Hematopoietic multipotent progenitor cell treated with erythropoietin and hydrocortisone succinate and interleukin-3 and kit ligand, for 8 days (in vitro differentiated cells): ENCODE measurements around the gene HSP90AB1.

ENCODE experiments used
- DNase-seq: peaks from one replicate; pipeline ENCODE4 v3.0.0-alpha.2; 2015

Gene HSP90AB1

DNA sequence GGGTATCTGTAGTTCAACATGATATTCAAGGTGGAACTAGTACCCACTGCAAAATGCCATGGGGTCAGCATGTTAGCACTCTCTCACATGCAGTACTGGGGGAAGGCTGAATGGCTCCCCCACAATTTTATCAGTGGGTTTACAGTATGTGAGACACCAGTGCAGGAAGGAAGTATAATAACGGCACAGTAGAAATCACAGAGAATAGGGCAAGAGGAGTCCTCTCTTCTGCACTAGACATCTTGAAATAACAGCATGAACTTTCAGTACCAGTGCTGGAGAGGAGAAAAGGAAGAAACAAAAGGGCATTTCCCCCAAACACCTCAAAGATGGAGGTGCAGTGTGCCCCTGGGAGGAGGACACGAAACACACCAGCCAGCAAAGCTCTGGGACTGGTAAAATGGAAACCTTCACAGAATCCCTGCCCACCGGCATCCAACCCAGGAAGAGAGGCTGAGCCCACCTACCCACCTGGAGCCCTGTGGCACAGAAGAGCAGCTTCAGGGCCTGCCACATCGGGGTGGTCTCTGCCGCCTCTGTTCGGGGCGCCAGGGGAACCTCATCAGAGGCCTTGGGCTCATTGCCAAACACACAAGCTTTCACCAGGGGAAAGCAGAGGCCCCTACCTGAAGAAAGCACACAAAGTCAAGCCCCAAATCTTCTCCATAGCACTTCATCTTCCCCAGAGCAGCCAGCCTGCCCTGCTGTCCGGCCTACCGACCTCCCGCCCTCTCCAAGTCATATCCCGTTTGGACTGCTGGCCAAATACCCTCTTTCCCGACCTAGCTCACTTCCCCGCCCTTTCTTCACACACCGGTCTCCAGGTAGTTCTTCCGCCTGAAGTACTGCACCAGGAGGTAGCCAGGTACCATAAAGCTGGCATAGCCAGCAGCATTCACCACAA lies 9.2 kb downstream of the HSP90AB1 start:
- peak; percentile 50 for DNase-seq

GRCh38 chr6:44256775-44257024 lies 9.8 kb downstream of the HSP90AB1 start:
- DNase-seq = no peak

- peak; percentile 73 for DNase-seq
These were observed 10.3 kb downstream of the HSP90AB1 start, which contains the start of gene SLC35B2 for GRCh38 chr6:44257025-44257752. Gene SLC35B2, minus strand, starts transcription at chr6:44257528. Its CDS starts 118 bp downstream, at chr6:44257410.

DNA sequence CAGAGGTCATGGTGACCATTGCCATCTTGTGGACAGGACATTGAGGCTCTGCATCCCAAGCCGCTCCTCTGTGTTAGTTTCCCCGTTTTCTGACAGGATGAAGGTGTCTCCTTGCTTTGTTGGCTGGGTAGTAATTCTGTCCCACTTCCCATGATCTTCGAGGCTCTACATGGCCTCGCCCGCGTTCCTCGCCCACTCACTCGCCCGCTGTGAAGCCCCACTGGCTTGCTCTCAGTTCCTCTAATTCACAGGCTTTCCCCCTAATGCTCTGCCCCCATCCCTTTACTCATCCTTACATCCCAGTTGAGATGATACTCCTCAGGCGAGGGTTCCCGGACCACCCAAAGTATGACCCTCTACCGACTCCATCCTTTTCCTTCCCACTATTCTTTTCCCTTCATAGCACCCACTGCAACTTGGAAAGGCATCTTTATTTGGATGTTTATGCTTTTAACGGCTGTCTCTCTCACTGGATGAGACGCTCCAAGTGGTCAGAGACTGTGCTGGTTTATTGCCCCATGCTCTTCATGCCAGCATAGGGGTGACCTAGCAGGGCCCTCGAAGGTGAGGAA lies 10.9 kb downstream of the HSP90AB1 start:
- DNase-seq = no peak

GRCh38 chr6:44258325-44258863 lies 11.5 kb downstream of the HSP90AB1 start:
- no peak for DNase-seq

DNA sequence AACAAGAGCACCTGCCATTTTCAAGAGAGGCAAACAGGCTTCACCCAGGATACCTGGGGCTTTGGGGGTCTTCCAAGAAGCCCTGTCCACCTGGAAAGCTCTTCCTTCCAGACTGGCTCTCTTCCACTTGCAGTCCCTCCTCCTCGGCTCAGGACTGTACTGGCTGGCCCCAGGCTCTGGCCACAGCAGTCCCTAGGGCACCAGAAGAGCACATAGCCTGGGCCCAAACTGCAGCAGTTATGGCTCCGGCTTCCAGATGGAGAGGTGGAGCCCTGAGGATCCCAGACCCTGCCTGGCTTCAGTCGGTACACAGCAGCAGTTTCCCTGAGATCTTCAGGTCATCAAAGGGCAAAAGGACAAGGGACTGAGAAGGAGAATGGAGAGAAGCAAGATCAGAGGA lies 12.0 kb downstream of the HSP90AB1 start:
- DNase-seq = no peak

DNA sequence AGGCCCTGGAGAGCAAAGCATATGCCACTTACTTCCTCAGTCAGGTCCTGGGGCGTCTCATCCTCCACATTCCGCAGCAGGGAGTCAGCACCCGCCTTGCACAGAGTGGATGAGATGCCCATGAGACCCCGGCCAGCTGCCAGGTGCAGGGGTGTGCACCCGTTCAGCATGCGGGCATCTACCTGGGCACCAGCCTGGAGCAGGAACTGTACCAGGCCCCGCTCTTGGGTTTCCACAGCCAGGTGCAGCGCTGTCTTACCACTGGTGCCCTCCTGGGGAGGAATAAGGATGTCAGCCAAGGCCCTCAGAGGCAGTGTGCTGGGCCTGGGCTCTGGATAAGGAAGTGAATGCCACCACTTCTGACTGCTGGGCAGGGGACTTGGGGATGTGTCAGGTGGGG lies 13.1 kb downstream of the HSP90AB1 start:
- no peak for DNase-seq

DNA sequence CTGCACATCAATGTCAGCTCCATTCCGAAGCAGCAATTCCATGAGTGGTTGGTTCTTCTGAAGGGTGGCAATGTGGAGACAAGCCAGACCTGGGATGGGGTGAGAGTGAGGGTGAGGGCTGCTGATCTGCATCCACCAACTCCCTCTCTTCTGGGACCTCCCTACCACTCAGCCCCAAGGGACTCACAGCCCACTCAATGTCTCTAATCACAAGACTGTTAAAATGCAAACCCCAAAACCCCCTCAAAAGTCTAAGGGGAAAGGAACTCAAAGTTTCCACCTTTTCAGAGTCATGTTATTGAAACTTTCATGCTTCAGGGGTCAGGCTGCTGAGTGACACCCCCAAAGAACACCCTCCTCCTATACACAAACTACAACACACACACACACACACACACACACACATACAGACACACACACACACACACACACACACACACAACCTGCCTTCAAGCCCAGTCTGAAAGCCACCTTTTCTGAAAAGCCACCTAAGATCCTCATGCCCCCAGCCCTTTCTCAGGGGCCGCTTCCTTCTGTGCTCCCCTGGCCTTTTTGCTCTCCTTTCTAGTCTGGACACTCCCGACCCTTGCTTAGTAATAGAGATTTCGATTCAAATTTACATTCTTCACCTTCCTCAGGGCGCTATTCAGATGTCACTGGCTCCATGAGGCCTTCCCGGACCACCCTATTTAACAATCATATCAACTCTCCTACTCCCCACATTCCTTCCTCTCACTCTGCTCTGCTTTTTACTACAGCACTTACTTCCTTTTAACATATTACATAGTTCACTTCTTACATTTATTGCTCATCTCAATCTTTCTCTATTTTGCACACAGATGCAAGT lies 13.8 kb downstream of the HSP90AB1 start:
- no peak for DNase-seq

DNA sequence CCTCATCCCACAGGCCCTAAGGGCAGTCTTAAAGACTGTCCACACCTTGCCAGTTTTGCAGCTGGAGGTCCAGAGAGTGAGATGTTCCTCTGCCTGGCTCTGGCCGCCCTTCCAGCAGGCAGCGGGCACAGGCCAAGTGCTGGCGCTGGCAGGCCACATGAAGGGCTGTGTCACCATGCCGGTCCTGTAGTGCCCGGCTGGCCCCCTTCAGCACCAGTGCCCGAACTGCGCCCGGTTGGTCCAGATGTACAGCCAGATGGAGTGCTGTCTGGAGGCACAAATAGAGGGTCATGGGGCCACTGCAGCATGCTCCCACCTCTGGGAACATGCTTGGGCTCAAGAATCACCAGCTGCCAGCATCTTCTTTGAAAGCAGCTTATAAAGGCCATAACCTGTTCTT lies 14.7 kb downstream of the HSP90AB1 start:
- no peak for DNase-seq

- DNase-seq = no peak
These were observed 15.8 kb downstream of the HSP90AB1 start for GRCh38 chr6:44262467-44263353.

DNA sequence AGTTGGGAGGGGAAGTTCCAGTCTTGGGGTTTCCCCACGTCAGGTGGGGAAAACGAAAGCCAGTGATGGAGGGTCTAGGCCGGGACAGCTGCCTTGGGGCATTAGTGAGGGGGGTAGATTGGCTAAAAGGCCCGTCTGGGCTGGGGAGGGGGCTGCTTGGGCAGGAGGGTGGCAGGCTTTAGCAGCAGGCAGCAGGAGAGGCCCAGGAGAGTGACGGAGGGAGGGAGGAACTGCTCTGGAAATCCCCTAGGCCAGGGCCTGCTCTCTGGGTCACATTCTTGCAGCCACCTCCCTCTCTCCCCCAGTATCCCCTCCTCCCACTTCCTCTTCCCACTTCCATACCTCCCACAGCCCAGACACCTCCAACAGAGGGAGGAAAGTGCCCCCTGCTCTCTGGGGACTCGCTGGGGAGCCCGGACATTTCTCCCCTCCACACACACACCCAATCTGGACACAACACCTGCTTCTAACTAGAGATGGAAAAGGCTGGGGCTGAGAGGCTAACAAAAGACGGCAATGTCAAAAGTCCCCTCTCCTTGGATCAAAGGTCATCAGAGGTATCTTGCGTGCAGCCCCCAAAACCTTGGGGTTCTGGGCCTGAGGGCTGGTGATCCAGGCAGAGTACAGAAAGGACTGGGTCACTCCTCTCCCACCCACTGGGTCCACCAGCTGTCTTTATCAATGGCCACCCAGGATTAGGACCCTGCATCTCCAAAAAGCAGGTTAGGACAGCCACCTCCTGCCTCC lies 16.6 kb downstream of the HSP90AB1 start:
- no peak for DNase-seq

GRCh38 chr6:44264154-44265006 lies 17.5 kb downstream of the HSP90AB1 start:
- DNase-seq = peak; percentile 47

DNA sequence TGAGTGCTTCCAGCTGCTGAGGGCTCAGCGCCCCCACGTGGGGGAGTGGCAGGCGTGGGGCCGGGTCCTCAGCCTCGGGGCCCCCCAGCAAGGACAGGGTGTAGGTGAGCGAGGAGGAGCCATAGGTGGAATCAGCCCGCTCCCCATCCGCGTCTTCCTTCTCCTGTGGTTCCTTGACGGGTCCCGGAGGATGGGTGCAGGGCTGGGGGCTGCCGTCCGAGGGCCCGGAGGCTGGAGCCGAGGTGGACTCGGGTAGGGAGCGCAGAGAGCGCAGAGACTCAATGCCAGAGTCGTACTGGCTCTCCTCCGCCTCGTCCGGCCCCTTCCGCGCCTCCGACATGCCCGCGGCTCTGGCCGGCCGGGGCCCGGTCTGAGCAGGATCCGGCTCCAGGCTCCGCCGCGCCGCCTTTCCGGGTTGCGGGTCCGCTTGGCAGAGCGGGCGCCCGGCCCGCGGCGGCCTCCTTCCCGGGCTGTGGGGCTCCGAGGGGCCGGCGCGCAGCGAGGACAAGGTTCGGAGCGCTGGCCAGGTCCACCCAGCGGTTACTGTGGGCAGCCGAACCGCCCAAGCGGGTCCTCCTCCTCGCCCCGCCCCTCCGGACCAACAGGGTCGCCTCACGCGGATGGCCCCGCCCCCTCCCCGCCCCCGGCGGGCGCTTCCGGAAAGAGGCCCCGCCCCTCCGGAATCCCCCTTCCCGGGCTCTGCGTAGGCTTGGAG lies 18.3 kb downstream of the HSP90AB1 start, which contains the start of gene NFKBIE:
Gene NFKBIE, minus strand, starts transcription at position 545 of the 715 bp plus-strand sequence. Its CDS starts 205 bp downstream, at position 340.
- peak; percentile 77 for DNase-seq

GRCh38 chr6:44265722-44266233 lies 18.9 kb downstream of the HSP90AB1 start:
- DNase-seq = no peak

- DNase-seq = no peak
These were observed 19.4 kb downstream of the HSP90AB1 start for GRCh38 chr6:44266347-44266746.

DNA sequence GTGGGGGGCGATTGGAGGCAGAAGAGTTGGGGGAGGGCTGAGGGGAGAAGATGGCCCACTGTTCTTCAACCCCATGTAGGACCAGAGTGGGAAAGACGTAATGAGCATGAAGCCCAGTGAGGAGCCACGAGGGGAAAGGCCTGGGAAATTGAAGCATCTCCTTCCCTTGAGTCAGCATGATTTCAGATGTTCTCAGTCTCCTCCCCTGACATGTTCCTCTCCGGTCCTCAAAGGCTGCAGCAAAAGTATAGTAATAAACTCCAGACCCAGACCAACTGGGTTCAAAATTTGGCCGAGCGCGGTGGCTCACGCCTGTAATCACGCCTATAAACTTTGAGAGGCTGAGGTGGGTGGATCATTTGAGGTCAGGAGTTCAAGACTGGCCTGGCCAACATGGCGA lies 20.4 kb downstream of the HSP90AB1 start:
- DNase-seq = no peak

GRCh38 chr6:44268095-44268628 lies 21.3 kb downstream of the HSP90AB1 start:
- peak; percentile 55 for DNase-seq

DNA sequence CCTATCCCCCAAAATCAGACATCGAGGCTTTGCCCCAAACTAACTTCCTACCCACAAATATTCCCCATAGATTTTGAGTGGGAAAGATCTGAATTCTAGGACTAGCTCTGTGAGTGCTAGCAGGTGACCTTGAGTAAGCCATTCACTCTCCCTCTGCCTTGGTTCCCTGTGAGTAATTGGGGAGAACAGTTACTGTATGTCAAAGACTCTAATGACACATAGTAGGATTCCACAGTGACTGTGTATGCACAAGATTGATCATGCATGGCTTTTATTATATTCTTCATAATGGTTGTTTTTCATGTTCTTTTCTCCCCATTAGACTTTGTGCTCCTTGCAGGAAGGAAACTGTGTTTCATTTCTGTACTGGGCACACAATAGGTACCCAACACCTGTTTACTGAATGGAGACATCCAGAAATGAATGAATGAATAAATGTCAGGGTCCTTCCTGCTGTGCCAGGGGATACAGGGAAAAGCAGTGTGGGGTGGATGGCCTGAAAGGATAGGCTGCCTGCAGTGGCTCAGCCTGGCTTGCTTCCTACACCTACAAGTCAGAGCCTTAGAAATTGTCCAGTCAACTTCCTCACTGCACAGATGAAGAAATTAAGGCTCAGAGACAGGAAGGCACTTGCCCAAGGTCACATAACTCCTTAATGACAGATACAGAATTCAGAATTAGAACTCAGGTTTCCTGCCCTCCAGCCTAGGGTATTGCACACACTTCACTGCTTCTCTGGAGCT lies 22.4 kb downstream of the HSP90AB1 start:
- DNase-seq = no peak
